Body of pancreas (tissue), 4 donors: Measurements from ENCODE around the gene MST1. TPM values are rescaled to one million over a fixed set of nuclear protein-coding genes. Genes with fewer than 3 reads are reported as not detected.
A peak's percentile ranks its signal among the peaks of the same experiment; 100 is the strongest.

Experiments used
- ATAC-seq: fragments of 150-250 bp; one replicate; pipeline ENCODE4 v1.9.1; 2016
- DNase-seq, 4 donors: peaks; one replicate each; pipeline ENCODE4 v3.0.0-alpha.2; 2019
- H3K27ac ChIP-seq, 4 donors: fragments of 200-600 bp; sonication (generic); 1 replicate in 3 of 4; 2 replicates in 1 of 4; pipeline versions ENCODE4 v1.5.1 to v1.6.1; 2016 to 2019; ENCODE audit warnings: mild to moderate bottlenecking in 1 of 4, mixed read lengths in 1 of 4, moderate library complexity in 1 of 4
- H3K27me3 ChIP-seq, 2 donors: fragments of 200-600 bp; sonication (generic); one replicate each; pipeline ENCODE4 v1.6.0; 2016; ENCODE audit warnings: mild to moderate bottlenecking in 1 of 2
- H3K36me3 ChIP-seq, 2 donors: fragments of 200-600 bp; sonication (generic); replicated peaks in 1 of 2; 2 replicates each; pipeline ENCODE4 v1.5.1; 2016; ENCODE audit warnings: low read depth in 2 of 2; ENCODE audit not compliant: insufficient read depth in 1 of 2
- H3K4me1 ChIP-seq: fragments of 200-600 bp; sonication (generic); one replicate; pipeline ENCODE4 v1.6.0; 2016
- H3K4me3 ChIP-seq, 2 donors: fragments of 200-600 bp; sonication (generic); 1 replicate in 1 of 2; 2 replicates in 1 of 2; pipeline ENCODE4 v1.5.1; 2016 to 2019
- H3K9me3 ChIP-seq, 3 donors: fragments of 200-600 bp; sonication (generic); 1 replicate in 2 of 3; 2 replicates in 1 of 3; pipeline ENCODE4 v1.5.1; 2016
- CTCF ChIP-seq, 7 experiments: fragments of 450-650 bp in 4 of 7; fragments of 200-600 bp in 3 of 7; sonication (generic) in 3 of 7; IDR thresholded peaks; one replicate each; pipeline ENCODE4 v1.5.1; 2016 to 2019; ENCODE audit warnings: antibody characterized with exemption in 7 of 7
- POLR2A ChIP-seq, 3 donors: fragments of 450-650 bp; IDR thresholded peaks; one replicate each; pipeline ENCODE4 v1.6.1; 2016; ENCODE audit warnings: antibody characterized with exemption in 3 of 3, mild to moderate bottlenecking in 2 of 3
- WGBS, 2 donors: methylation state at CpG; one replicate each; pipeline ENCODE4 v1.1.5; 2017; 5-methylcytosine and 5-hydroxymethylcytosine counted together
- intact Hi-C: fragments of 100-400 bp; cut with DNase I; formaldehyde crosslinking; loops from one replicate; pipeline ENCODE4 v1.15.1; 2023
- total RNA-seq, 2 donors: library from RNA; depleted of rRNA; stranded (reverse); fragments of >200 nt; gene quantifications; one replicate each; pipeline ENCODE4 v1.1.0, GENCODE V29; 2016

MST1 gene
- total RNA-seq, 2 donors from 2014 or later: 16.9 to 80.4 TPM

DNA sequence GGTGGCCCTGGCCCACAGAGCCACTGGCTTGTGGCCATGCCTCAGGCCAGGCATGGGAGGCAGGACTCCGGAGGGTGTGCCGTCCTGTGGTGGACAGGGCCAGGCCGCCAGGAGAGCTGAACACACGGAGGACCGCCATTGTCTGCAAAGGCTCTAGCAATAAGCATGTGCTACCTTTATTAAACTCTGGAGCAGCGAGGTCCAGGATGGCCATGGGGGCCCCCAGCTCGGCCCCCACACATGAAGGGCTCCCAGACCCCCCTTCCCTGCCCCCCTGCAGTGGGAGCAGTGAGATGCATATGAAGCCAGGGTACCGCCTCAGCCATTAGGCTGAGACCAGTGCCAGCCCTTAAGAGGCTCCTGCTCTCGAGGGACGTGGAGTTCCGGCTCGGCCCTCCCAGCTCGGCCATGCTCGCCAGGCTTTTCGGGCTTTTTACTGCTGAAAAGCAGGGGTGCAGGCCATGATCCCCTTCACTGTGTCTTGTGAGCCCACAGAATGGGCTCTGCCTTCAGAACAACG, 27.5 kb upstream of the MST1 start:
- intact Hi-C loops: no loop called here
- Histone ChIP-seq H3K9me3 (no peaks in the 10 kb centered on the region), H3K27ac (no peak overlapping the region), H3K36me3 (peaks cover 0 to 4% of the 10 kb centered on the region in 2 donors), H3K27me3 (no peaks in the 10 kb centered on the region), H3K4me3 (no peak overlapping the region), H3K4me1 (peaks cover 34% of the 10 kb centered on the region)
- DNase-seq (peak in 1 of 4 donors; percentile 13), ATAC-seq (no peak)
- TF ChIP-seq POLR2A (IDR thresholded peaks at IDR 0.05) (no peak), CTCF (IDR thresholded peaks at IDR 0.05) (no peak)
- WGBS, 2 donors: 95 to 100% methylated on average over 5 to 14 of the region's 16 CpGs

DNA sequence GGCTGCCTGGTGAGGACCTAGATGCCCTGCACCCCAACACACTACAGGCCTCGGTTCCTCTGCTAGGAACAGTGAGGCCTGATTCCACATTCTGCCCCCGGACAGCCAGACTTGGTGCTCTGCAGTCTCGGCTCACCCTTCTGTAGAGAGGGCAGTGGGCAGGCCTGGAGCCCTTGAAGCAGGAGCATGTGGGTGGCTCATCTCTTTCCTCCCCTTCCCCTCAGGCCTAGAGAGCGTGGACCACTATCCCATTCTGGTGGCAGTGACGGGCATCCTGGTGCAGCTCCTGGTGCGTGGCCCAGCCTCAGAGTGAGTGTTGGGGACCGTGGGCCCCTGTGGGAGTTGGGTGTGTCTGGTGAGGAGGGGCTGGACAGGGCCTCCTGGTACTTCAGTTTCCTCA, 26.9 kb upstream of the MST1 start:
- WGBS, 2 donors: 93 to 96% methylated on average over 3 to 7 of the region's 7 CpGs
- no peak for TF ChIP-seq CTCF (IDR thresholded peaks at IDR 0.05)
- TF ChIP-seq POLR2A (IDR thresholded peaks at IDR 0.05): no peak
- Histone ChIP-seq H3K4me1 (peaks cover 28% of the 10 kb centered on the region), H3K36me3 (peaks cover 0 to 4% of the 10 kb centered on the region in 2 donors), H3K4me3 (no peak overlapping the region), H3K27ac (no peak overlapping the region), H3K9me3 (no peaks in the 10 kb centered on the region), H3K27me3 (no peaks in the 10 kb centered on the region)
- ATAC-seq (no peak), DNase-seq (peak in 1 of 4 donors; percentile 10)
- intact Hi-C loops: no loop called here

DNA sequence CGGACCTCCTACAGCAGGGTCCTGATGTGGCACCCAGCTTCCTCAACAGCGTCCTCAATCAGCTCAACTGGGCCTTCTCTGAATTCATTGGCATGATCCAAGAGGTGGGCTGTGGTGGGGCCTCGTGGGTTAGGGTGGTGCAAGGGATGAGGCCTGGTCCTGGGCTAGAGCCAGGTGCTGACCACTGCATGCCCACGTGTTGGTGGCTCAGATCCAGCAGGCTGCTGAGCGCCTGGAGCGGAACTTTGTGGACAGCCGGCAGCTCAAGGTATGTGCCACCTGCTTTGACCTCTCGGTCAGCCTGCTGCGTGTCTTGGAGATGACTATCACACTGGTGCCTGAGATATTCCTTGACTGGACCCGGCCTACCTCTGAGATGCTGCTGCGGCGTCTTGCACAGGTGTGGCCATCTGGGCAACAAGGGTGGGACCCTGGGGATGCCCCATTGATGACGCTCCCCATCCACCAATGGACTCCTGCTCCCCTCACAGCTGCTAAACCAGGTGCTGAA, 26.4 kb upstream of the MST1 start:
- Histone ChIP-seq H3K27me3 (no peaks in the 10 kb centered on the region), H3K4me1 (peaks cover 23% of the 10 kb centered on the region), H3K27ac (no peak overlapping the region), H3K4me3 (no peak overlapping the region), H3K36me3 (no peaks in the 10 kb centered on the region), H3K9me3 (no peaks in the 10 kb centered on the region)
- TF ChIP-seq POLR2A (IDR thresholded peaks at IDR 0.05) (no peak), CTCF (IDR thresholded peaks at IDR 0.05) (no peak)
- WGBS, 2 donors: 87 to 100% methylated on average over 2 to 13 of the region's 13 CpGs
- ATAC-seq (no peak), DNase-seq (peak in 1 of 4 donors; percentile 20)
- intact Hi-C loops: no loop called here

GRCh38 chr3:49714728-49715550, 25.7 kb upstream of the MST1 start:
- ATAC-seq (no peak), DNase-seq (peak in 1 of 4 donors; percentile 11)
- H3K9me3 ChIP-seq: no peaks in the 10 kb centered on the region
- no peaks in the 10 kb centered on the region for H3K36me3 ChIP-seq
- TF ChIP-seq CTCF (IDR thresholded peaks at IDR 0.05): no peak
- no peak for TF ChIP-seq POLR2A (IDR thresholded peaks at IDR 0.05)
- H3K27me3 ChIP-seq: no peaks in the 10 kb centered on the region
- H3K27ac ChIP-seq: no peak overlapping the region
- no peak overlapping the region for H3K4me3 ChIP-seq
- WGBS, 2 donors: 60 to 79% methylated on average over 7 to 11 of the region's 13 CpGs
- intact Hi-C loops: no loop called here
- peaks cover 16% of the 10 kb centered on the region for H3K4me1 ChIP-seq
